Bronchial epithelial cell (primary cell): ENCODE data around the gene KIF20A. TPM values are rescaled to one million over a fixed set of nuclear protein-coding genes. Genes with fewer than 3 reads are reported as not detected.

Experiments used
- DNase-seq: peaks from one replicate; pipeline ENCODE4 v3.0.0-alpha.2; 2010; ENCODE audit warnings: low read depth
- FAIRE-seq: peaks from 2 replicates; lab custom pipeline; 2011; peaks lifted over from hg19 to GRCh38; lab: Jason Lieb, UNC
- H3K27me3 ChIP-seq: 2 replicates; pipeline ENCODE4 v1.5.1; 2011; ENCODE audit warnings: low read length; ENCODE audit not compliant: control insufficient read depth, insufficient read depth
- H3K36me3 ChIP-seq: 2 replicates; pipeline ENCODE4 v1.5.1; 2011; ENCODE audit warnings: low read length; ENCODE audit not compliant: control insufficient read depth, insufficient read depth
- H3K4me3 ChIP-seq: 2 replicates; pipeline ENCODE4 v1.5.1; 2011; ENCODE audit warnings: mild to moderate bottlenecking, low read depth, low read length, control low read depth
- total RNA-seq: library from RNA; depleted of rRNA; stranded (reverse); fragments of >200 nt; gene quantifications from 2 replicates; pipeline ENCODE4 v1.2.1, GENCODE V29; 2014
- TF ChIP-seq, protein P1 (sequence below): IDR thresholded peaks from 2 replicates; pipeline ENCODE4 v1.5.1; 2011; ENCODE audit warnings: mild to moderate bottlenecking, moderate library complexity, low read length, control low read depth, inconsistent platforms; ENCODE audit not compliant: insufficient read depth, severe bottlenecking

The KIF20A gene
- total RNA-seq, result under 0.01 TPM in 2 replicates

- DNase-seq (peak; percentile 95), FAIRE-seq (no peak)
- Histone ChIP-seq H3K36me3 (peaks cover 4% of the 10 kb centered on the region), H3K4me3 (peak within 1 kb of the TSS; percentile 63), H3K27me3 (no peaks in the 10 kb centered on the region)
- TF ChIP-seq, protein P1, sequence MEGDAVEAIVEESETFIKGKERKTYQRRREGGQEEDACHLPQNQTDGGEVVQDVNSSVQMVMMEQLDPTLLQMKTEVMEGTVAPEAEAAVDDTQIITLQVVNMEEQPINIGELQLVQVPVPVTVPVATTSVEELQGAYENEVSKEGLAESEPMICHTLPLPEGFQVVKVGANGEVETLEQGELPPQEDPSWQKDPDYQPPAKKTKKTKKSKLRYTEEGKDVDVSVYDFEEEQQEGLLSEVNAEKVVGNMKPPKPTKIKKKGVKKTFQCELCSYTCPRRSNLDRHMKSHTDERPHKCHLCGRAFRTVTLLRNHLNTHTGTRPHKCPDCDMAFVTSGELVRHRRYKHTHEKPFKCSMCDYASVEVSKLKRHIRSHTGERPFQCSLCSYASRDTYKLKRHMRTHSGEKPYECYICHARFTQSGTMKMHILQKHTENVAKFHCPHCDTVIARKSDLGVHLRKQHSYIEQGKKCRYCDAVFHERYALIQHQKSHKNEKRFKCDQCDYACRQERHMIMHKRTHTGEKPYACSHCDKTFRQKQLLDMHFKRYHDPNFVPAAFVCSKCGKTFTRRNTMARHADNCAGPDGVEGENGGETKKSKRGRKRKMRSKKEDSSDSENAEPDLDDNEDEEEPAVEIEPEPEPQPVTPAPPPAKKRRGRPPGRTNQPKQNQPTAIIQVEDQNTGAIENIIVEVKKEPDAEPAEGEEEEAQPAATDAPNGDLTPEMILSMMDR, result no peak
Measured at GRCh38 chr5:138178516-138179276, at the start of gene KIF20A, which contains the start of gene BRD8. Gene KIF20A, plus strand, starts transcription at chr5:138179112. Its CDS starts 569 bp downstream, at chr5:138179681. Gene BRD8, minus strand, starts transcription at chr5:138178630. Its CDS starts 16 bp downstream, at chr5:138178614.

GRCh38 chr5:138129347-138129746, 49.6 kb upstream of the KIF20A start:
- TF ChIP-seq, protein P1, result no peak
- no peak overlapping the region for H3K4me3 ChIP-seq
- H3K36me3 ChIP-seq, result no peaks in the 10 kb centered on the region
- FAIRE-seq, result no peak
- H3K27me3 ChIP-seq, result no peaks in the 10 kb centered on the region
- no peak for DNase-seq

GRCh38 chr5:138132543-138132942, 46.4 kb upstream of the KIF20A start:
- Histone ChIP-seq H3K36me3 (no peaks in the 10 kb centered on the region), H3K27me3 (no peaks in the 10 kb centered on the region), H3K4me3 (no peak overlapping the region)
- DNase-seq (no peak), FAIRE-seq (no peak)
- TF ChIP-seq, protein P1, result no peak

- FAIRE-seq (no peak), DNase-seq (peak; percentile 53)
- TF ChIP-seq, protein P1, result no peak
- H3K27me3 ChIP-seq, result no peaks in the 10 kb centered on the region
- peak within 1 kb of the TSS; percentile 46 for H3K4me3 ChIP-seq
- H3K36me3 ChIP-seq, result no peaks in the 10 kb centered on the region
Measured at GRCh38 chr5:138138949-138139780, 39.7 kb upstream of the KIF20A start, which contains the start of gene NME5. Gene NME5, minus strand, starts transcription at chr5:138139428. Its CDS starts 648 bp downstream, at chr5:138138780.

DNA sequence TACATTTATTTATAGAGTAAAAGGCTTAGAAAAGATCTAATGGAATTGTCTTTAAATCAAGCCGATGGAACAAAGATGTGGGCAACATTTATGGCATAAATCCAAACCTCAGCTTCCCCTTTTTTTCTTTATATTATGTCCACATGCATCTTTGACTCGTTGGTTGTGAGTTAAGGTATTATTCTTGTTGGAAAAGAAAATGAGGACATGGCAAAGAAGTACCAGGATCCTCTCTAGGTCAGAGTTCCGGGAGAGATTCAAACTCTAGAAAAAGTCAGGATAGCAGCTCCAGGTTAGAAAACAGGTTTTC, 39.2 kb upstream of the KIF20A start:
- DNase-seq, result no peak
- FAIRE-seq, result no peak
- Histone ChIP-seq H3K36me3 (no peaks in the 10 kb centered on the region), H3K4me3 (no peak overlapping the region), H3K27me3 (no peaks in the 10 kb centered on the region)
- TF ChIP-seq, protein P1, result no peak
